ENCODE measurements around the gene SPRYD7. TPM values are rescaled to one million over a fixed set of nuclear protein-coding genes. Genes with fewer than 3 reads are reported as not detected.

The SPRYD7 gene
- total and polyA plus RNA-seq, 2 of the 13 experiments (the other 11 are each of a cell fraction or from before 2014, with no cell fraction given): 2.7 to 5.9 TPM

DNA sequence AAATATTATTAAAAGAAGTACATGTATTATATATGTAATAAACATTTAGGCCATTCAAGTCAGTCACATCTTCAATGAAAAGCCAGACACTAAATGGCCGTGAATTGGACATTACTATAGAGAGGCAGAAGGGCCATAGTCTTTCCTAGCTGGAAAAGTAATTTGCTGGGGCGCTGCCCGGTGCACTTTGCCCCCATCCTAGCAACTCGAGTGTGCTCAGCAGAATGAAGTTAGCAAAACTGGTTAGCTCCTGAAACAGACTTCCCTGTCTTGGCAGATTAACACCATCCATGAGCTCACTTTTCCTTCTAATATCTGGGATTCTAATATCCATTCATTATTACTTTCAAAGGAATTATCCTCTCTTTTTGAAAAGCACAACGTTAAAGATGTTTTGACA, 2.8 kb upstream of the SPRYD7 start:
- Histone ChIP-seq H4K20me1 (ENCODE audit: insufficient read depth, low read length) (no peaks in the 10 kb centered on the region), H3K79me2 (ENCODE audit: insufficient read depth, low read length) (peaks cover 7% of the 10 kb centered on the region), H3K27me3 (ENCODE audit: control insufficient read depth in 1 of 2, insufficient read depth in 2 of 2, low read length in 2 of 2) (no peaks in the 10 kb centered on the region; a peak in 1 of 5 replicates), H3K9ac (ENCODE audit: insufficient read depth, low read depth, low read length) (peak overlapping the region; percentile 16; the same call in 1 of the 2 replicates), H3K4me1 (ENCODE audit: insufficient read depth, low read length) (peaks cover 41% of the 10 kb centered on the region), H2AFZ (ENCODE audit: low read length) (no peak overlapping the region), H3K4me2 (ENCODE audit: low read depth, low read length) (peak overlapping the region; percentile 58), H3K9me3 (ENCODE audit: low read length) (no peaks in the 10 kb centered on the region), H3K27ac (ENCODE audit: extremely low read length, insufficient read depth, low read length) (no peak overlapping the region), H3K4me3 (replicated peaks in 1 of 3; ENCODE audit: insufficient read depth in 1 of 3, low read depth in 2 of 3, low read length in 3 of 3) (no peak overlapping the region; a peak in 1 of 6 replicates), H3K36me3 (replicated peaks in 1 of 2; ENCODE audit: control insufficient read depth in 1 of 2, insufficient read depth in 2 of 2, low read length in 2 of 2) (no peaks in the 10 kb centered on the region)
- ChIA-PET POLR2A (interaction anchor here (1.5 to 1.6 kb wide), 3 partner anchors 15 to 80 kb away, joined by 4 read pairs; partner anchors contain the start of gene TRIM13), CTCF (ENCODE audit: low intra/inter-chr PET ratio, low total read pairs) (no interaction called here)
- no TSS peak for BruUV-seq (replicated peaks)
- FAIRE-seq (no peak), DNase-seq (ENCODE audit: low spot score) (peak; percentile 22), ATAC-seq (no peak)
- in situ Hi-C loops (cut with HindIII; ENCODE audit: extremely low pct_ligation_motif_present, low pct_unique_long_range_greater_than_20kb) (no loop called here), intact Hi-C loops (cut with micrococcal nuclease; ENCODE audit: unreplicated experiment) (loop anchor here (5.0 kb wide), 1 partner anchor 147 kb away; the partner anchor contains the start of gene KPNA3)
- TF ChIP-seq ZNF33A (CRISPR knock-in tag; IDR thresholded peaks at IDR 0.05; ENCODE audit: borderline replicate concordance) (0 out of 2 replicates have a peak, but pooled peaks have one; percentile 30), ZNF264 (CRISPR knock-in tag; IDR thresholded peaks at IDR 0.05) (0 out of 2 replicates have a peak, but pooled peaks have one; percentile 33), HNF4A (CRISPR knock-in tag; IDR thresholded peaks at IDR 0.05) (peak; percentile 71), HNF4G (IDR thresholded peaks at IDR 0.05; ENCODE audit: borderline replicate concordance, low read depth, low read length) (peak; percentile 51; the same call in 1 of the 2 replicates), HNF4G (CRISPR knock-in tag; IDR thresholded peaks at IDR 0.05; ENCODE audit: borderline replicate concordance, low read depth) (no peak)
- TF ChIP-seq, protein P1, sequence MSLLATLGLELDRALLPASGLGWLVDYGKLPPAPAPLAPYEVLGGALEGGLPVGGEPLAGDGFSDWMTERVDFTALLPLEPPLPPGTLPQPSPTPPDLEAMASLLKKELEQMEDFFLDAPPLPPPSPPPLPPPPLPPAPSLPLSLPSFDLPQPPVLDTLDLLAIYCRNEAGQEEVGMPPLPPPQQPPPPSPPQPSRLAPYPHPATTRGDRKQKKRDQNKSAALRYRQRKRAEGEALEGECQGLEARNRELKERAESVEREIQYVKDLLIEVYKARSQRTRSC (CRISPR knock-in tag; IDR thresholded peaks at IDR 0.05; ENCODE audit: low read depth): no peak
- 6% methylated on average over 4 of the region's 5 CpGs for WGBS (ENCODE audit: low lambda C conversion rate)

DNA sequence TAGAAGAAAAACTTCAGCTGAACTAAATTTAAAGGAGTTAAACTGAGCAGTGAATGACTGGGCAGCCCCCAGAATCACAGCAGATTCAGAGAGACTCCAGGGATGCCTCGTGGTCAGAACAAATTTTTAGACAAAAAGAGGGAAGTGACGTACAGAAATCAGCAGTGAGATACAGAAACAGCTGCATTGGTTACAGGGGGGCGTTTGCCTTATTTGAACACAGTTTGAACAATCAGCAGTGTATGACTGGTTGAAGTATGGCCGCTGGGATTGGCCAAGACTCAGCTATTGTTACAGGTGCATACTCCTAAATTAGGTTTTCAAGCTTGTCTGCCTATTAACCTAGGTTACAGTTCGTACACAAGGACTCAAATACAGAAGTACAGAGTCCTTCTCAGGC, 2.2 kb upstream of the SPRYD7 start:
- ATAC-seq (no peak), DNase-seq (ENCODE audit: low spot score) (peak; percentile 24), FAIRE-seq (no peak)
- intact Hi-C loops (cut with micrococcal nuclease; ENCODE audit: unreplicated experiment) (loop anchor here (5.0 kb wide), 1 partner anchor 146 kb away; the partner anchor contains the start of gene KPNA3), in situ Hi-C loops (cut with HindIII; ENCODE audit: extremely low pct_ligation_motif_present, low pct_unique_long_range_greater_than_20kb) (no loop called here)
- BruUV-seq (replicated peaks): TSS peak; percentile 42
- no peaks in the 10 kb centered on the region for H3K9me3 ChIP-seq (ENCODE audit: low read length)
- H3K4me2 ChIP-seq (ENCODE audit: low read depth, low read length): peak overlapping the region; percentile 58
- H2AFZ ChIP-seq (ENCODE audit: low read length): no peak overlapping the region
- no peaks in the 10 kb centered on the region for H3K36me3 ChIP-seq (replicated peaks in 1 of 2; ENCODE audit: control insufficient read depth in 1 of 2, insufficient read depth in 2 of 2, low read length in 2 of 2)
- WGBS (ENCODE audit: low lambda C conversion rate): 14% methylated on average over 5 of the region's 5 CpGs
- H3K4me1 ChIP-seq (ENCODE audit: insufficient read depth, low read length): peaks cover 41% of the 10 kb centered on the region
- peaks cover 7% of the 10 kb centered on the region for H3K79me2 ChIP-seq (ENCODE audit: insufficient read depth, low read length)
- H4K20me1 ChIP-seq (ENCODE audit: insufficient read depth, low read length): no peaks in the 10 kb centered on the region
- CTCF ChIA-PET (ENCODE audit: low intra/inter-chr PET ratio, low total read pairs): no interaction called here
- H3K27ac ChIP-seq (ENCODE audit: extremely low read length, insufficient read depth, low read length): no peak overlapping the region
- H3K9ac ChIP-seq (ENCODE audit: insufficient read depth, low read depth, low read length): no peak overlapping the region
- H3K4me3 ChIP-seq (replicated peaks in 1 of 3; ENCODE audit: insufficient read depth in 1 of 3, low read depth in 2 of 3, low read length in 3 of 3): no peak overlapping the region; a peak in 1 of 6 replicates
- no peaks in the 10 kb centered on the region; a peak in 1 of 5 replicates for H3K27me3 ChIP-seq (ENCODE audit: control insufficient read depth in 1 of 2, insufficient read depth in 2 of 2, low read length in 2 of 2)
- POLR2A ChIA-PET: interaction anchor here (1.5 to 1.6 kb wide), 3 partner anchors 15 to 79 kb away, joined by 4 read pairs; partner anchors contain the start of gene TRIM13
- TF ChIP-seq NFYB (CRISPR knock-in tag; IDR thresholded peaks at IDR 0.05) (0 out of 2 replicates have a peak, but pooled peaks have one; percentile 16), BRD4 (CRISPR knock-in tag; IDR thresholded peaks at IDR 0.05) (no peak), RBFOX2 (IDR thresholded peaks at IDR 0.05; ENCODE audit: low read depth, low read length) (no peak), SRF (IDR thresholded peaks at IDR 0.05; ENCODE audit: low read depth, low read length) (peak; percentile 65; the same call in 1 of the 2 replicates), SALL1 (CRISPR knock-in tag; IDR thresholded peaks at IDR 0.05) (no peak), SOX5 (CRISPR knock-in tag; IDR thresholded peaks at IDR 0.05; ENCODE audit: borderline replicate concordance) (0 out of 2 replicates have a peak, but pooled peaks have one; percentile 22), GABPA (IDR thresholded peaks at IDR 0.05; ENCODE audit: low read depth, low read length) (no peak), GABPA (CRISPR knock-in tag; IDR thresholded peaks at IDR 0.05; ENCODE audit: low read depth) (0 out of 2 replicates have a peak, but pooled peaks have one; percentile 27), HMGXB3 (CRISPR knock-in tag; IDR thresholded peaks at IDR 0.05; ENCODE audit: borderline replicate concordance) (no peak)
